HG03432 (cell line): ENCODE results near the gene GRPR.

Experiments used
- ATAC-seq: cut with Tn5 transposase; IDR thresholded peaks from one replicate; pipeline ENCODE4 v1.9.1; 2021; ENCODE audit warnings: mild to moderate bottlenecking, moderate library complexity; ENCODE audit not compliant: unreplicated experiment

The GRPR gene

DNA sequence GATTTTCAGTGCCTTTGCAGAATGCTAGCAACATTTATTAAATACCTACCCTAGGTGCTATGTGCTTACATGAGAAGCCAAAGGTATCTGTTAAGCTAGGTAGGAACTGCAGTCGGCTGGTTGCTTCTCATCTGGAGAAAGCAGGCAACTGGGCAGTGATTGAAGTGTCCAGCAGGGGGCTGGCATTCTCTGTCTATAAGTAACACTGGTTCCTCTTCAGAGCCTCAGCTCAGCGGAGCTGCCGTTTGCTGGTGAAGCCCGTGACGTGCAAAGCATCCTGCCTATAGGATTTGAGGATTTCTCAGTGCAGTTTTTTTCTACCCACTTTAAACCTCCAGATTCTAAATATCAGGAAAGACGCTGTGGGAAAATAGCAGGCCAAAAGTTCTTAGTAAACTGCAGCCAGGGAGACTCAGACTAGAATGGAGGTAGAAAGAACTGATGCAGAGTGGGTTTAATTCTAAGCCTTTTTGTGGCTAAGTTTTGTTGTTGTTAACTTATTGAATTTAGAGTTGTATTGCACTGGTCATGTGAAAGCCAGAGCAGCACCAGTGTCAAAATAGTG lies at the start of gene GRPR:
GRPR (plus strand) TSS at position 344 of the 565 bp plus-strand sequence. CDS start 389 bp downstream, outside the sequence.
- ATAC-seq = peak; percentile 38

GRCh38 chrX:16075087-16075486 lies 48.3 kb upstream of the GRPR start:
- ATAC-seq = no peak

- ATAC-seq = no peak
These were observed 46.5 kb upstream of the GRPR start for GRCh38 chrX:16076834-16077233.

DNA sequence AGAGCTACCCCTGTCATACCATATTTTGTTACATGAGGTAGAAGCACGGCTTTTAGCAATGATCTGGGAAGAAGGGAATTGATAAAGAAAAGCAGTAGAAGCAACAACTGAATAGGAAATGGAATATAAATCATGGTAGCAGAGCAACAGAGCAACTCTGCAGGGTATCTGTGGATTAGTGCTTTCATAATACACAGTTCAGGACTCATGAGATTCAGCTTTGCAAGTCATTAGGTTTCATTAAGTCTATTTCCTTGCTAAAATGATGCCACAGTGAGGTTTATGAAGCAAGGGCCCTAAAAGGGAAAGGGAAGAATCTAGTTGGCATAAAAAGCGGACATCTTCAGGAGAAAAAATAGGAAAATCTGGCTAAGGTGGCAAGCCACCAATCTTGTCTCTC lies 45.6 kb upstream of the GRPR start:
- ATAC-seq = no peak

DNA sequence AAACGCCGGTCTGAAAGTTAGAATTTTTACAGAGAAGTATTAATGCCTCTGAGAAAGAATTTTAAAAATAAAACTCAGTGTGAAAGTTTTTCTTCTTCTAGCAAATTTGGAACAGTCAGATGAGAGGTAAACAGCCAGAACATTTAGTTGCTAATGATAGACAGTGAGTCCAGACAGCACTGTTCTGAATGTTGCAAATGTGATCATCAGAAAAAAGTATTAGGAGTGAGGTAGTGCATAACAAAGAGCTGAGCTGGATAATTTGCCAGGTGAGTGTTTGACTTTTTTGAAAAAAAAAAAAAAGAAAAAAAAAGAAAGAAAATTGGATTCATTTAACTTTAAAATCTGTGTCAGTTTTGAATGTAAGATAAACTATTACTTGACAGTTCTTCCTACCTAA lies 42.0 kb upstream of the GRPR start:
- ATAC-seq = no peak

- ATAC-seq = no peak
These were observed 40.8 kb upstream of the GRPR start for GRCh38 chrX:16082470-16083085.

GRCh38 chrX:16087076-16087475 lies 36.3 kb upstream of the GRPR start:
- ATAC-seq = no peak

- no peak for ATAC-seq
These were observed 34.3 kb upstream of the GRPR start for GRCh38 chrX:16089086-16089485.

GRCh38 chrX:16096141-16096540 lies 27.2 kb upstream of the GRPR start:
- no peak for ATAC-seq

- no peak for ATAC-seq
These were observed 22.7 kb upstream of the GRPR start for GRCh38 chrX:16100673-16101072.

DNA sequence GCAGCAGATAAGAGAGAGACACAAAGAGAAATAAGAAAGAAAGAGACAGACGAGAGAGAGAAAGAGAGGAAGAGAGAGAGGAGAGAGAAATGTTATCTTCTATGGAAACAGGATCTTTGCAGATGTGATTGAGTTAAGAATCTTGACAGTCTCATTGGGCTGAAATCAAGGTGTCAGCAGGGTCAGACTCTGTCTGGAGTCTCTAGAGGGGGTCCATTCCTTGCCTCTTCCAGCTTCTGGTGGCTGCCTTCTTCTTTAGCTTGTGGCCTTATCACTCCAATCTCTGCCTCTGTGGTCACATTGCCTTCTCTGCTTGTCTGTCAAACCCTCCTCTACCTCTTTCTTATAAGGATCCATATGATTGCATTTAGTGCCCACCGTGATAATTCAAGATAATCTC lies 21.8 kb upstream of the GRPR start:
- ATAC-seq = no peak

- no peak for ATAC-seq
These were observed 19.7 kb upstream of the GRPR start for GRCh38 chrX:16103625-16104024.

- ATAC-seq = no peak
These were observed 10.9 kb upstream of the GRPR start for GRCh38 chrX:16112428-16112827.

- ATAC-seq = no peak
These were observed 9.3 kb upstream of the GRPR start for GRCh38 chrX:16113978-16114565.

- no peak for ATAC-seq
These were observed 8.8 kb upstream of the GRPR start for GRCh38 chrX:16114611-16115010.

DNA sequence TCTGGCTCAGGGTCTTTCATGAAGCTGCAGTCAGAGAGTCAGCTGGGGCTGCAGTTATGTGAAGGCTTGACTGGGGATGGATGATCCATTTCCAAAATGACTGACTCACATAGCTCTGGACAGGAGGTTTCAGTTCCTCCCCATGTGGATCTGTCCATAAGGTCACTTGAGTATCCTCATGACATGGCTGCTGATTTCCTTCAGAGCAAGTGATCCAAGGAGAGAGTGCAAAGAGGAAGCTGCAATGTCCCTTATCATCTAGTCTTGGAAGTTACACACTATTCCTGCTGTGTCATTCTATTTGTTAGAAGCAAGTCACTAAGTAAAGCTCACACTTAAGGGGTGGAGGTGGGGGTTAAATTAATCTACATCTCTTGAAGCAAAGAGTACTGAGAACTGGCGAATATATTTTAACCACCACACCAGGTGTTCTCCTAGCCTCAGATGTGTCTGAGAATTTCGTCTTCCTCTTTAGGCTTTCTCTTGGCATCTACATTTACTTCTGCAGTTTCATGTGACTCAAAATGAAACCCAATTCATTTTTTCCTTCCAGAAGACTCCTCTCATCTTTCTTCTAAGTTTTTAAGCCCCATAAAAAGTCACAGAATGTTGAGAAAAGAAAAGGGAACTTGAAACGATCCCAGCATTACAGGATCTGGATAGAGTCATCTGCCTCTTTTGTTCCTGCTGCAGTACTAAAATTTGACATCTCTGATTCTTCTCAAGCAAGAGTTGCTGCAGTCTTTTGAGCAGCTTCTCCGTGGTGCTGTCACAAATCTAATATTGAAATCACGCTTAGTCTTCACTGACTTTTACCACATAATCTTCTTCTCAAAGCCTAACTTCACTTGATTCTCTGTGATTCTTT lies 3.8 kb upstream of the GRPR start:
- peak; percentile 90 for ATAC-seq

GRCh38 chrX:16120431-16120830 lies 2.9 kb upstream of the GRPR start:
- no peak for ATAC-seq

GRCh38 chrX:16124201-16124600 lies 836 bp downstream of the GRPR start:
- ATAC-seq = no peak

DNA sequence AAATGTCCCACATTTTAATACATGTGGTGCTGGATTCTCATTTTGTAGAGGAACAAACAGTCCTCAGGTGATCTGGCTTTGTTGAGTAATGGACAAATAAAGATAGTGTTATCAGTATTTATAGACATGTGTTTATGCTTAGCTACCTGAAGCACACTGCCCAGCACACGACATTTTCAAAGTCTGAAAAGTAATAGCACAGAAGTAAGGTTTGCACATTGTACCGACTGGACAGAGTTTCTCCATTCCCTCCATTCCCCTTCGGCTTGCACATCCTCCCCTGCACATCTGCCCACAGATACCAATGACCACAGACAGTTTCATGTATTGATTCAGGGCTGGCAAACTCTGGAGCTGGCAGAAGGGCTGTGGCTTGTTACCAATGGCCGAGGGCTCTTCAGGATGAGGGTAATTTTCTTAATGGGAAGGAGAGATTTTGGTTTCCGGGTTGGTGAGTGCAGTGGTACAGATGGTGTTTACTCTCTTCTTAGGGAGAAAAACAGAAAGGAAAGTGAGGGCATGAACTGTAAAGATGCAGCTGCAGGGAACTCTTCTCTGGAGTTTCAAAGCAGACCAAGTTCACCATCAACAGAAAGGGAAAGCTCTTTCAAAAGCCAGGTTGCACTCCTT lies 2.3 kb downstream of the GRPR start:
- no peak for ATAC-seq

DNA sequence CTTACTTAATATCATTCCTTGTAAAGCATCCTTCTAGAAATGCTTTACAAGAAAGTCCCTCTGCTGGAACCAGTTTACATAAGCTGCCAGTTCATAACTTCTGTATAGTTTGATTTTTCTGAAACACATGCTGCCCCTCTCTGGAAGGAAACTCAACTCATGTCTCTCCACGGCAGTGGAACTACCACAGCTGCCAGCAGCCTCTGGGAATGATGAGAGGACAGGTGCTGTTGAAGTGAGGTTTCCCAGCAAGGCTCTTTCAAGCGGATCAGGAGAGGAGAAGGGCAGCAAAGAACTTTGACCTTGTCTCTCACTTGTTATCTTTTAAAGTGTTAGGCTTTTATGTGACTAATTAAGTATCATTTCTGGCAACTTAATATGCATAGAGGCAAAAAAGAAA lies 7.3 kb downstream of the GRPR start:
- ATAC-seq = no peak

GRCh38 chrX:16134936-16135335 lies 11.6 kb downstream of the GRPR start:
- ATAC-seq = no peak
